GM12874 (cell line): Measurements from ENCODE around the gene TBCCD1.

Source experiments
- CTCF ChIP-seq: IDR thresholded peaks from 2 replicates; pipeline ENCODE4 v1.5.1; 2011; ENCODE audit warnings: low read depth, mild to moderate bottlenecking, control low read depth, low read length, moderate library complexity; ENCODE audit not compliant: insufficient read depth

The TBCCD1 gene

GRCh38 chr3:186529201-186529999 is 37.7 kb downstream of the TBCCD1 start:
- TF ChIP-seq CTCF = no peak; the same call in 1 of the 2 replicates

GRCh38 chr3:186526256-186526606 is 40.9 kb downstream of the TBCCD1 start:
- no peak for TF ChIP-seq CTCF

GRCh38 chr3:186525369-186526255 is 41.5 kb downstream of the TBCCD1 start:
- TF ChIP-seq CTCF = no peak

- no peak for TF ChIP-seq CTCF
Measured at GRCh38 chr3:186524616-186525015, 42.5 kb downstream of the TBCCD1 start.

GRCh38 chr3:186523434-186523833 is 43.7 kb downstream of the TBCCD1 start:
- TF ChIP-seq CTCF = no peak

- no peak for TF ChIP-seq CTCF
Measured at GRCh38 chr3:186523022-186523421, 44.1 kb downstream of the TBCCD1 start.
